GM12874 (cell line): Measurements from ENCODE around the gene EOGT.

ENCODE experiments used
- CTCF ChIP-seq: IDR thresholded peaks from 2 replicates; pipeline ENCODE4 v1.5.1; 2011; ENCODE audit warnings: low read depth, mild to moderate bottlenecking, control low read depth, low read length, moderate library complexity; ENCODE audit not compliant: insufficient read depth

The EOGT gene

DNA sequence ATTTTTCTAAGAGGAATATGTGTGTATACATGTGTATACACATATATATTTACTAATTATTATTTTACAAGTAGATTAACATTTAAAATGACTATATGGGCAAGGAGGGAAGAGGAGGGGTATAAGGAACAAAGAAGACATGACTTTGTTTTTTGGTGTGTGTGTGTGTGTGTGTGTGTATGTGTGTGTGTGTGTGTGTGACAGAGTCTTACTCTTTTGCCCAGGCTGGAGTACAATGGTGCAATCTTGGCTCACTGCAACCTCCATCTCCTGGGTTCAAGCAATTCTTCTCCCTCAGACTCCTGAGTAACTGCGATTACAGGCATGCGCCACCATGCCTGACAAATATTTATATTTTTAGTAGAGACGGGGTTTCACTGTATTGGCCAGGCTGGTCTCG, 2.6 kb upstream of the EOGT start:
- no peak for TF ChIP-seq CTCF

GRCh38 chr3:69014022-69014580, 617 bp upstream of the EOGT start:
- no peak for TF ChIP-seq CTCF

GRCh38 chr3:69012800-69013252, 658 bp downstream of the EOGT start:
- peak; percentile 42 for TF ChIP-seq CTCF

- TF ChIP-seq CTCF = no peak
Measured at GRCh38 chr3:69012100-69012799, 1.2 kb downstream of the EOGT start.

DNA sequence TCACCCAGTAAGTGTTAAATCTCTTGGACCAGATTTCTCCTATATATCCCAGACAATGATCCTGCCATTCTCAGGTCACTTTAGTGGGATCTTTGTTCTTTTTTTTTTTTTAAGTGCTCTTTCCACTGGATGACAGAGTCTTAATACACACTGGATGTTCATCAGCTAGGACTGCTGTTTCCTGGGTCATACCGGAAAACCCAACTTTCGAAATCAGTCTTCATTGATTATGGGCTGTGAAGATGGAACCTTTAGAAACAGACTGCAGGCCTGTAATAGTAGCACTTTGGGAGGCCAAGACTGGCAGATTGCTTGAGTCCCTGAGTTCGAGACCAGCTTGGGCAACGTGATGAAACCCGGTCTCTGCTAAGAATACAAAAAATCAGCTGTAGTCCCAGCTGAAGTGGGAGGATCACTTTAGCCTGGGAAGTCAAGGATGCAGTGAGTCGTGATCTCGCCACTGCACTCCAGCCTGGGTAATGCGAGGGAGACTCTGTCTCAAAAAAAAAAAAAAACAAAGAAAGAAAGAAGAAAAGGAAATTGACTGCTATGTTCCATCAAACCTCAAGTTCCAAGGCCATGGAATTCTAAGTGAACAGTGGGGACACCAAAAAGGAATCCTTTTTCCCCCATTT, 2.3 kb downstream of the EOGT start:
- TF ChIP-seq CTCF = no peak

DNA sequence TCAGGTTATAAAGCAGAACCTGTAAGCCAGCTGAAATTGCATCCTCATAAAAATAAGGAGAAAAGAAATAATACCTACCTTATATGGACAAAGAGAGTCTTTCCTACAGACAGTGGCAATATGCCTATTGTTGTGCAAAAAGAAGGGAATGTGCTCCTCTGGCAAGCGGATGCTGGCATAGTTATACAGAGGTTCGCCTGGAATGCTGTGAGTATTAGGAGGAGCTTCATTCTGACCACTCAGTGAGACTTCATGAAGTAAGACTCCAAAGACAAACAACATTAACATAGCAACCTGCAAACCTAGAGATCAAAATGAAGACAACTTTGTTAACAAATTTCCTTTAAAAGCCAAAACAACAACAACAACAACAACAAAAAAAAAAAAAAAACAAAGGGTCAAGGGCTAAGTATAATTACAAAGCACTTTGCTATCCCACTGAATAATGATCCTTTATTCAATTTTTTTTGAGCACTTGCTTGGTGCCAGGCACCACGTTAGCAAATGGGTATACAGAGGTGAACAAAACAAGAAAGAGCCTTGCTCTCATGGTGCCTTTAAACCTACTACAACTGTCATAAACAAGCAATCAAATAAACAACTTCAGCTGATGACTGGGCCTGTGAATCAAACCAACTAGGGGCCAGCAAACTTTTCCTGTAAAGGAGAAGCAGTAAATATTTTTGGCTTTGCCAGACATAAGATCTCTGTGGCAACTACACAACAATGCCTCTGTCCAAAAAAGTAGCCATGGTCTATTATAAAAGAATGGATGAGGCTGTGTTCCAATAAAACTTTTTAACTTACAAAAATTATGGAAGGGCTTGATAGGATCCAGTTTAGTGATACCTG, 3.7 kb downstream of the EOGT start:
- no peak for TF ChIP-seq CTCF

DNA sequence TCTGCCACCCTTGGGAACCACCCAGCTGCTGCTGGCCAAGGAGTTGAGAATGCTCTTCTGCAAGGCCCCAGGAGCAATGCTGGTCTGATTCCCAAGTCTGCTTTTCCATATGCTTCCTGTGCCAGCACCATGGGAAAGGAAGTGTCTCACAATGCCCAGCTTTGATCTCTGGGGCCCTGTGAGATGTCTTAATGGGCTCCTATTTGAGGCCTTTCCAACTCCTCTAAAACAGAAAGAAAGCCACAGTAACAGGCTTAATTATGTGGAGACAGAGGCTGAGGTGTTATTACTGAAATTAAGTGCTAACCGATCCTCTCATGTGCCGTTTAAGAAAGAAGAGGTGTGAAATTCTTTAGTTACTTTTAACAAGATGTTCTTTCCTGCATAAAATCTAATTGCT, 4.5 kb downstream of the EOGT start:
- TF ChIP-seq CTCF = no peak
